Measurements from ENCODE around the gene PPP4R2. TPM values are rescaled to one million over a fixed set of nuclear protein-coding genes. Genes with fewer than 3 reads are reported as not detected.

PPP4R2 gene
- total RNA-seq, 3 donors from 2014 or later (not counting 1 experiment from before 2014, with no cell fraction given), result 50.4 to 72.8 (median 60.1) TPM

- DNase-seq (no peak), ATAC-seq (no peak)
- Histone ChIP-seq H3K4me3 (ENCODE audit: low read length) (no peak overlapping the region), H3K27ac (ENCODE audit: low read length) (no peak overlapping the region), H3K27me3 (ENCODE audit: control insufficient read depth, insufficient read depth, low read length) (no peaks in the 10 kb centered on the region), H3K4me1 (ENCODE audit: control insufficient read depth, insufficient read depth, low read length) (peaks cover under 1% of the 10 kb centered on the region), H3K9me3 (ENCODE audit: control insufficient read depth, insufficient read depth, low read length) (no peaks in the 10 kb centered on the region), H3K36me3 (ENCODE audit: control insufficient read depth, insufficient read depth, low read length) (no peaks in the 10 kb centered on the region)
- Mint-ChIP-seq H3K36me3 (no peaks in the 10 kb centered on the region), H3K4me1 (peaks cover 1% of the 10 kb centered on the region in 2 donors), H3K27ac (no peak overlapping the region), H3K4me3 (no peak overlapping the region), H3K27me3 (ENCODE audit: low read depth in 2 of 2) (peaks cover 4 to 14% of the 10 kb centered on the region in 2 donors), H3K9me3 (no peaks in the 10 kb centered on the region)
- 81% methylated on average over 2 of the region's 2 CpGs for WGBS (ENCODE audit: insufficient coverage)
- TF ChIP-seq CTCF (IDR thresholded peaks at IDR 0.05), result no peak
- intact Hi-C loops (cut with micrococcal nuclease), result no loop called here
Measured at GRCh38 chr3:72970942-72971341, 25.7 kb upstream of the PPP4R2 start.

GRCh38 chr3:72972706-72973030, 23.9 kb upstream of the PPP4R2 start:
- no peaks in the 10 kb centered on the region for H3K36me3 ChIP-seq (ENCODE audit: control insufficient read depth, insufficient read depth, low read length)
- Mint-ChIP-seq H3K4me3 (no peak overlapping the region), H3K27me3 (ENCODE audit: low read depth in 2 of 2) (peaks cover 4 to 14% of the 10 kb centered on the region in 2 donors), H3K4me1 (no peaks in the 10 kb centered on the region), H3K27ac (no peak overlapping the region), H3K9me3 (no peaks in the 10 kb centered on the region), H3K36me3 (no peaks in the 10 kb centered on the region)
- H3K27ac ChIP-seq (ENCODE audit: low read length), result no peak overlapping the region
- TF ChIP-seq CTCF (IDR thresholded peaks at IDR 0.05), result no peak
- no peaks in the 10 kb centered on the region for H3K9me3 ChIP-seq (ENCODE audit: control insufficient read depth, insufficient read depth, low read length)
- H3K4me3 ChIP-seq (ENCODE audit: low read length), result no peak overlapping the region
- ATAC-seq (no peak), DNase-seq (no peak)
- intact Hi-C loops (cut with micrococcal nuclease), result no loop called here
- H3K27me3 ChIP-seq (ENCODE audit: control insufficient read depth, insufficient read depth, low read length), result no peaks in the 10 kb centered on the region
- WGBS (ENCODE audit: insufficient coverage), result 91% methylated on average over 3 of the region's 3 CpGs
- H3K4me1 ChIP-seq (ENCODE audit: control insufficient read depth, insufficient read depth, low read length), result no peaks in the 10 kb centered on the region

GRCh38 chr3:72973031-72973723, 23.4 kb upstream of the PPP4R2 start:
- Mint-ChIP-seq H3K27ac (no peak overlapping the region), H3K27me3 (ENCODE audit: low read depth in 2 of 2) (peaks cover 4 to 14% of the 10 kb centered on the region in 2 donors), H3K4me1 (no peaks in the 10 kb centered on the region), H3K36me3 (no peaks in the 10 kb centered on the region), H3K9me3 (no peaks in the 10 kb centered on the region), H3K4me3 (no peak overlapping the region)
- ATAC-seq (no peak), DNase-seq (no peak)
- Histone ChIP-seq H3K27me3 (ENCODE audit: control insufficient read depth, insufficient read depth, low read length) (no peaks in the 10 kb centered on the region), H3K36me3 (ENCODE audit: control insufficient read depth, insufficient read depth, low read length) (no peaks in the 10 kb centered on the region), H3K9me3 (ENCODE audit: control insufficient read depth, insufficient read depth, low read length) (no peaks in the 10 kb centered on the region), H3K27ac (ENCODE audit: low read length) (no peak overlapping the region), H3K4me3 (ENCODE audit: low read length) (no peak overlapping the region), H3K4me1 (ENCODE audit: control insufficient read depth, insufficient read depth, low read length) (no peaks in the 10 kb centered on the region)
- intact Hi-C loops (cut with micrococcal nuclease), result no loop called here
- TF ChIP-seq CTCF (IDR thresholded peaks at IDR 0.05), result no peak
- 77% methylated on average over 7 of the region's 7 CpGs for WGBS (ENCODE audit: insufficient coverage)

GRCh38 chr3:72973786-72974185, 22.8 kb upstream of the PPP4R2 start:
- intact Hi-C loops (cut with micrococcal nuclease), result no loop called here
- no peaks in the 10 kb centered on the region for H3K4me1 Mint-ChIP-seq
- H3K27ac Mint-ChIP-seq, result no peak overlapping the region
- Histone ChIP-seq H3K27ac (ENCODE audit: low read length) (no peak overlapping the region), H3K4me1 (ENCODE audit: control insufficient read depth, insufficient read depth, low read length) (no peaks in the 10 kb centered on the region), H3K4me3 (ENCODE audit: low read length) (no peak overlapping the region), H3K36me3 (ENCODE audit: control insufficient read depth, insufficient read depth, low read length) (no peaks in the 10 kb centered on the region), H3K9me3 (ENCODE audit: control insufficient read depth, insufficient read depth, low read length) (no peaks in the 10 kb centered on the region), H3K27me3 (ENCODE audit: control insufficient read depth, insufficient read depth, low read length) (no peaks in the 10 kb centered on the region)
- WGBS (ENCODE audit: insufficient coverage), result 83% methylated on average over 1 of the region's 2 CpGs
- DNase-seq (no peak), ATAC-seq (no peak)
- no peaks in the 10 kb centered on the region for H3K36me3 Mint-ChIP-seq
- H3K27me3 Mint-ChIP-seq (ENCODE audit: low read depth in 2 of 2), result peaks cover 4 to 14% of the 10 kb centered on the region in 2 donors
- no peak for TF ChIP-seq CTCF (IDR thresholded peaks at IDR 0.05)
- H3K4me3 Mint-ChIP-seq, result no peak overlapping the region
- H3K9me3 Mint-ChIP-seq, result no peaks in the 10 kb centered on the region

Measured in natural killer cell (primary cell).